PC-9 (cell line): ENCODE data around the gene SMG6. TPM values are rescaled to one million over a fixed set of nuclear protein-coding genes. Genes with fewer than 3 reads are reported as not detected.
A peak's percentile ranks its signal among the peaks of the same experiment; 100 is the strongest.

ENCODE experiments used
- BruUV-seq: library from RNA; stranded (reverse); fragments of 400-500 nt; replicated peaks from 2 replicates; lab custom pipeline; 2021; lab: Mats Ljungman, UMichigan
- CTCF ChIA-PET: fragments of 300-600 bp; sonication (Branson Sonifier 250); formaldehyde crosslinking; loops from one replicate; lab custom pipeline; 2022; ENCODE audit warnings: antibody characterized with exemption; lab: Charles Lee
- POLR2A ChIA-PET: fragments of 300-600 bp; sonication (Branson Sonifier 250); formaldehyde crosslinking; loops from one replicate; lab custom pipeline; 2022; ENCODE audit warnings: antibody characterized with exemption; ENCODE audit not compliant: unreplicated experiment; lab: Charles Lee
- DNase-seq, 2 experiments: peaks; one replicate each; pipeline versions ENCODE4 v3.0.0 to v3.0.0-alpha.2; 2015 to 2022; ENCODE audit warnings: mixed read lengths in 1 of 2
- H2AFZ ChIP-seq: fragments of 200-600 bp; sonication (generic); 2 replicates; pipeline ENCODE4 v1.8.1; 2017; ENCODE audit warnings: antibody characterized with exemption
- H3F3A ChIP-seq: fragments of 200-600 bp; sonication (generic); 2 replicates; pipeline ENCODE4 v1.8.1; 2017; ENCODE audit warnings: antibody characterized with exemption, mild to moderate bottlenecking, low read depth; ENCODE audit not compliant: insufficient read depth
- H3K27ac ChIP-seq: fragments of 200-600 bp; sonication (generic); 2 replicates; pipeline ENCODE4 v1.6.1; 2016; ENCODE audit warnings: mixed run types
- H3K27me3 ChIP-seq: fragments of 200-600 bp; sonication (generic); 2 replicates; pipeline ENCODE4 v1.6.1; 2016; ENCODE audit warnings: low read depth, mixed run types; ENCODE audit not compliant: insufficient read depth
- H3K36me3 ChIP-seq: fragments of 200-600 bp; sonication (generic); 2 replicates; pipeline ENCODE4 v1.6.1; 2016; ENCODE audit warnings: low read depth, mixed run types
- H3K4me1 ChIP-seq: fragments of 200-600 bp; sonication (generic); replicated peaks from 2 replicates; pipeline ENCODE4 v1.6.1; 2016; ENCODE audit warnings: mixed run types; ENCODE audit not compliant: insufficient read depth
- H3K4me2 ChIP-seq: fragments of 200-600 bp; sonication (generic); 2 replicates; pipeline ENCODE4 v1.6.1; 2017; ENCODE audit warnings: mixed run types
- H3K4me3 ChIP-seq: fragments of 200-600 bp; sonication (generic); 2 replicates; pipeline ENCODE4 v1.6.1; 2016; ENCODE audit warnings: mixed run types
- H3K79me2 ChIP-seq: fragments of 200-600 bp; sonication (generic); 2 replicates; pipeline ENCODE4 v1.6.1; 2017; ENCODE audit warnings: low read depth, mixed run types
- H3K9me2 ChIP-seq: fragments of 200-600 bp; sonication (generic); 2 replicates; pipeline ENCODE4 v1.8.1; 2017; ENCODE audit warnings: mild to moderate bottlenecking; ENCODE audit not compliant: insufficient read depth
- H3K9me3 ChIP-seq: fragments of 200-600 bp; sonication (generic); 2 replicates; pipeline ENCODE4 v1.8.1; 2016; ENCODE audit warnings: low read depth; ENCODE audit not compliant: insufficient read depth
- H4K20me1 ChIP-seq: fragments of 200-600 bp; sonication (generic); 2 replicates; pipeline ENCODE4 v1.8.1; 2017; ENCODE audit not compliant: insufficient read depth
- CTCF ChIP-seq: fragments of 200-600 bp; sonication (generic); conservative IDR thresholded peaks from 2 replicates; pipeline ENCODE4 v1.6.1; 2017; ENCODE audit warnings: mixed run types, antibody characterized with exemption, mild to moderate bottlenecking, moderate library complexity
- EZH2 ChIP-seq: fragments of 200-600 bp; sonication (generic); IDR thresholded peaks from 2 replicates; pipeline ENCODE4 v1.8.0; 2017; ENCODE audit warnings: antibody characterized with exemption, low read depth
- intact Hi-C: fragments of 100-400 bp; cut with micrococcal nuclease; formaldehyde crosslinking; loops from one replicate; pipeline ENCODE4 v1.10.0; 2022; ENCODE audit not compliant: unreplicated experiment
- total RNA-seq: library from RNA; stranded (reverse); gene quantifications from 2 replicates; pipeline ENCODE4 v1.2.3, GENCODE V29; 2021

The SMG6 gene
- total RNA-seq, 1 experiment from 2014 or later, result 43.1 TPM

- H3K36me3 ChIP-seq, result no peaks in the 10 kb centered on the region
Observed at GRCh38 chr17:2347805-2348685, 44.5 kb upstream of the SMG6 start.

GRCh38 chr17:2346475-2346874 lies 42.9 kb upstream of the SMG6 start:
- peaks cover 48% of the 10 kb centered on the region for H3F3A ChIP-seq
- peak overlapping the region; percentile 77 for H3K27ac ChIP-seq
- no peaks in the 10 kb centered on the region for H3K9me3 ChIP-seq
- H3K36me3 ChIP-seq, result no peaks in the 10 kb centered on the region
- no peak overlapping the region for H3K4me3 ChIP-seq
- no peaks in the 10 kb centered on the region; the same call in 1 of the 2 replicates for H3K79me2 ChIP-seq
- DNase-seq, result peak; percentile 75 to 91
- TF ChIP-seq EZH2, result no peak
- no peak for TF ChIP-seq CTCF
- H3K4me1 ChIP-seq, result peaks cover 34% of the 10 kb centered on the region
- no peaks in the 10 kb centered on the region for H3K9me2 ChIP-seq
- POLR2A ChIA-PET, result interaction anchor here (0.7 kb wide), 1 partner anchor 15 kb away, joined by 3 read pairs; no protein-coding TSS in a partner anchor
- CTCF ChIA-PET, result interaction anchor here (0.6 to 1.0 kb wide), 3 partner anchors 8 to 39 kb away, joined by 3 to 6 read pairs (median 3); no protein-coding TSS in a partner anchor
- H4K20me1 ChIP-seq, result no peaks in the 10 kb centered on the region
- H2AFZ ChIP-seq, result no peak overlapping the region
- no peaks in the 10 kb centered on the region for H3K27me3 ChIP-seq
- peak overlapping the region; percentile 62 for H3K4me2 ChIP-seq
- no TSS peak for BruUV-seq
- intact Hi-C loops, result loop anchor here (1.0 to 2.0 kb wide), 2 partner anchors 8 to 44 kb away; partner anchors contain the start of genes SMG6 and SRR

More at GRCh38 chr17:2347805-2348685, 44.5 kb upstream of the SMG6 start:
- Histone ChIP-seq H3K9me2 (no peaks in the 10 kb centered on the region), H4K20me1 (no peaks in the 10 kb centered on the region), H3K27ac (peak overlapping the region; percentile 77), H3K27me3 (no peaks in the 10 kb centered on the region), H3K4me1 (peaks cover 34% of the 10 kb centered on the region), H3K79me2 (no peaks in the 10 kb centered on the region; the same call in 1 of the 2 replicates), H3K9me3 (no peaks in the 10 kb centered on the region), H3F3A (peaks cover 53% of the 10 kb centered on the region), H3K4me2 (peak overlapping the region; percentile 62), H2AFZ (no peak overlapping the region), H3K4me3 (no peak overlapping the region)
- POLR2A ChIA-PET, result interaction anchor here (0.5 to 1.2 kb wide), 13 partner anchors 10 to 337 kb away, joined by 3 to 11 read pairs (median 4); partner anchors contain the start of genes SMG6, SRR and TSR1
- CTCF ChIA-PET, result interaction anchor here (0.6 to 1.4 kb wide), 5 partner anchors 10 to 1418 kb away, joined by 3 to 7 read pairs (median 4); no protein-coding TSS in a partner anchor
- no TSS peak for BruUV-seq
- intact Hi-C loops, result loop anchor here (2.0 kb wide), 1 partner anchor 45 kb away; the partner anchor contains the start of genes SMG6 and SRR
- peak; percentile 93 to 95 for DNase-seq
- TF ChIP-seq EZH2 (no peak), CTCF (no peak)

- Histone ChIP-seq H3K27ac (no peak overlapping the region), H2AFZ (no peak overlapping the region), H3K27me3 (no peaks in the 10 kb centered on the region), H3K4me2 (no peak overlapping the region), H3K4me3 (no peak overlapping the region), H3K36me3 (no peaks in the 10 kb centered on the region), H3K9me3 (no peaks in the 10 kb centered on the region), H3K9me2 (no peaks in the 10 kb centered on the region), H4K20me1 (no peaks in the 10 kb centered on the region), H3K79me2 (no peaks in the 10 kb centered on the region; the same call in 1 of the 2 replicates), H3K4me1 (peaks cover 34% of the 10 kb centered on the region), H3F3A (peaks cover 47% of the 10 kb centered on the region)
- CTCF ChIA-PET, result no interaction called here
- no TSS peak for BruUV-seq
- no peak for TF ChIP-seq CTCF
- intact Hi-C loops, result no loop called here
- no peak for DNase-seq
- POLR2A ChIA-PET, result no interaction called here
Observed at GRCh38 chr17:2344528-2344927, 40.9 kb upstream of the SMG6 start.
